IMR-90 (cell line): ENCODE results near the gene SMAD7. TPM values are rescaled to one million over a fixed set of nuclear protein-coding genes. Genes with fewer than 3 reads are reported as not detected.

Experiments used
- ATAC-seq: fragments of 200-7000 bp; cut with Tn5 transposase; 2 replicates; pipeline ENCODE4 v1.9.1; 2020; ENCODE audit warnings: low read depth, mild to moderate bottlenecking, moderate library complexity
- BruUV-seq: library from RNA; stranded (reverse); fragments of 400-500 nt; replicated peaks from 2 replicates; lab custom pipeline; 2021; lab: Mats Ljungman, UMichigan
- CTCF ChIA-PET: fragments of 300-600 bp; formaldehyde crosslinking; extraction: SDS; loops from one replicate; lab custom pipeline; 2021; ENCODE audit warnings: antibody characterized with exemption; lab: Yijun Ruan, JAX
- POLR2A ChIA-PET: fragments of 300-600 bp; sonication (Branson Sonifier 250); formaldehyde crosslinking; loops from one replicate; lab custom pipeline; 2022; ENCODE audit warnings: antibody characterized with exemption; ENCODE audit not compliant: unreplicated experiment; lab: Charles Lee
- DNase-seq: peaks from one replicate; pipeline ENCODE4 v3.0.0; 2013
- H2AFZ ChIP-seq: replicated peaks from 2 replicates; pipeline ENCODE3; 2013; ENCODE audit warnings: low read length, mild to moderate bottlenecking; ENCODE audit not compliant: poor library complexity
- H2AK5ac ChIP-seq: 2 replicates; pipeline ENCODE4 v1.6.1; 2013; ENCODE audit warnings: low read depth, low read length, inconsistent platforms
- H2AK9ac ChIP-seq: replicated peaks from 2 replicates; pipeline ENCODE3; 2013; ENCODE audit warnings: mild to moderate bottlenecking, low read depth, low read length, moderate library complexity; ENCODE audit not compliant: poor library complexity
- H2BK120ac ChIP-seq: 2 replicates; pipeline ENCODE4 v1.6.1; 2013; ENCODE audit warnings: low read depth, low read length, inconsistent platforms
- H2BK15ac ChIP-seq: 3 replicates; pipeline ENCODE4 v1.6.1; 2013; ENCODE audit warnings: low read depth, low read length, inconsistent platforms
- H2BK20ac ChIP-seq: 2 replicates; pipeline ENCODE4 v1.6.1; 2013; ENCODE audit warnings: low read depth, mild to moderate bottlenecking, inconsistent platforms, low read length, moderate library complexity
- H2BK5ac ChIP-seq: 2 replicates; pipeline ENCODE4 v1.6.1; 2013; ENCODE audit warnings: mild to moderate bottlenecking, low read depth, low read length, inconsistent platforms; ENCODE audit not compliant: poor library complexity, severe bottlenecking
- H3K14ac ChIP-seq: replicated peaks from 2 replicates; pipeline ENCODE4 v1.6.1; 2013; ENCODE audit warnings: low read depth, low read length, inconsistent platforms
- H3K18ac ChIP-seq: 2 replicates; pipeline ENCODE4 v1.6.1; 2013; ENCODE audit warnings: low read depth, low read length, control low read depth
- H3K23ac ChIP-seq: 2 replicates; pipeline ENCODE4 v1.6.1; 2013; ENCODE audit warnings: low read depth, low read length, inconsistent platforms
- H3K27ac ChIP-seq: 2 replicates; pipeline ENCODE4 v1.5.1; 2013; ENCODE audit warnings: mild to moderate bottlenecking, control low read depth, low read length; ENCODE audit not compliant: insufficient read depth
- H3K27me3 ChIP-seq: 2 replicates; pipeline ENCODE4 v1.6.1; 2013; ENCODE audit warnings: low read length; ENCODE audit not compliant: control insufficient read depth, insufficient read depth
- H3K36me3 ChIP-seq: 2 replicates; pipeline ENCODE4 v1.6.1; 2013; ENCODE audit warnings: low read length, mixed read lengths; ENCODE audit not compliant: control insufficient read depth, insufficient read depth
- H3K4ac ChIP-seq: 2 replicates; pipeline ENCODE4 v1.6.1; 2013; ENCODE audit warnings: low read depth, low read length, inconsistent platforms
- H3K4me1 ChIP-seq: 2 replicates; pipeline ENCODE4 v1.6.1; 2013; ENCODE audit warnings: low read length, mixed read lengths; ENCODE audit not compliant: control insufficient read depth, insufficient read depth
- H3K4me2 ChIP-seq: 2 replicates; pipeline ENCODE4 v1.6.1; 2013; ENCODE audit warnings: low read depth, mild to moderate bottlenecking, control low read depth, low read length, moderate library complexity
- H3K4me3 ChIP-seq: 2 replicates; pipeline ENCODE4 v1.5.1; 2013; ENCODE audit warnings: low read depth, mild to moderate bottlenecking, control low read depth, low read length, moderate library complexity; ENCODE audit not compliant: insufficient read depth
- H3K56ac ChIP-seq: 2 replicates; pipeline ENCODE4 v1.6.1; 2013; ENCODE audit warnings: low read length, inconsistent platforms; ENCODE audit not compliant: insufficient read depth; ENCODE audit errors: extremely low read depth
- H3K79me1 ChIP-seq, 2 experiments: 2 replicates each; pipeline ENCODE4 v1.6.1; 2013; ENCODE audit warnings: low read length in 2 of 2, inconsistent platforms in 1 of 2, low read depth in 1 of 2
- H3K9ac ChIP-seq: 2 replicates; pipeline ENCODE4 v1.6.1; 2013; ENCODE audit warnings: low read depth, low read length, control low read depth
- H3K9me1 ChIP-seq: 2 replicates; pipeline ENCODE4 v1.6.1; 2013; ENCODE audit warnings: low read length, inconsistent platforms; ENCODE audit not compliant: insufficient read depth
- H3K9me3 ChIP-seq: 2 replicates; pipeline ENCODE4 v1.6.1; 2013; ENCODE audit warnings: low read length; ENCODE audit not compliant: control insufficient read depth, insufficient read depth
- H4K20me1 ChIP-seq: 2 replicates; pipeline ENCODE4 v1.6.1; 2013; ENCODE audit warnings: low read length, inconsistent platforms; ENCODE audit not compliant: insufficient read depth
- H4K5ac ChIP-seq: 2 replicates; pipeline ENCODE4 v1.6.1; 2013; ENCODE audit warnings: mild to moderate bottlenecking, low read depth, low read length, control low read depth
- H4K8ac ChIP-seq, 2 experiments: 2 replicates each; pipeline ENCODE4 v1.6.1; 2013; ENCODE audit warnings: low read depth in 2 of 2, low read length in 2 of 2, control low read depth in 1 of 2, inconsistent platforms in 1 of 2
- H4K91ac ChIP-seq: 2 replicates; pipeline ENCODE4 v1.6.1; 2013; ENCODE audit warnings: low read depth, low read length, inconsistent platforms; ENCODE audit not compliant: insufficient read depth
- FOS ChIP-seq: fragments of 150-350 bp; IDR thresholded peaks from 2 replicates; pipeline ENCODE4 v1.6.1; 2016; ENCODE audit warnings: low read depth, low read length
- MAFK ChIP-seq: IDR thresholded peaks from 2 replicates; pipeline ENCODE4 v1.6.1; 2012; ENCODE audit warnings: low read depth, low read length, improper control_type of control experiment
- MAZ ChIP-seq: IDR thresholded peaks from 2 replicates; pipeline ENCODE4 v1.6.1; 2012; ENCODE audit warnings: low read depth, mild to moderate bottlenecking, low read length, improper control_type of control experiment, moderate library complexity, borderline replicate concordance
- MXI1 ChIP-seq: IDR thresholded peaks from 2 replicates; pipeline ENCODE4 v1.6.1; 2012; ENCODE audit warnings: low read depth, mild to moderate bottlenecking, low read length, moderate library complexity, borderline replicate concordance
- POLR2A ChIP-seq: IDR thresholded peaks from 2 replicates; pipeline ENCODE4 v1.6.1; 2012; ENCODE audit warnings: mild to moderate bottlenecking, low read depth, low read length
- SMC3 ChIP-seq: fragments of 150-350 bp; IDR thresholded peaks from 2 replicates; pipeline ENCODE4 v1.6.1; 2016; ENCODE audit warnings: low read depth, mild to moderate bottlenecking, antibody characterized with exemption, low read length, moderate library complexity
- USF2 ChIP-seq: fragments of 150-350 bp; IDR thresholded peaks from 2 replicates; pipeline ENCODE4 v1.6.1; 2017; ENCODE audit warnings: mild to moderate bottlenecking, antibody characterized with exemption, low read length, low read depth
- WGBS, 2 experiments: methylation state at CpG; one replicate each; pipeline versions ENCODE4 v1.1.5 to v1.1.7; 2013; ENCODE audit warnings: missing lambda C conversion rate in 2 of 2; ENCODE audit not compliant: insufficient read length in 1 of 2; ENCODE audit errors: extremely low coverage in 2 of 2; 5-methylcytosine and 5-hydroxymethylcytosine counted together
- dilution Hi-C: fragments of 300-500 bp; cut with HindIII; formaldehyde crosslinking; loops from one replicate; pipeline ENCODE4 v1.14.3; 2018; ENCODE audit warnings: low sequenced_read_pairs; ENCODE audit not compliant: unreplicated experiment
- in situ Hi-C: fragments of 300-500 bp; cut with MboI; formaldehyde crosslinking; loops from 3 replicates; pipeline ENCODE4 v1.14.3; 2019; ENCODE audit warnings: low sequenced_read_pairs, inconsistent platforms, mixed read lengths
- intact Hi-C: fragments of 100-400 bp; cut with micrococcal nuclease; formaldehyde crosslinking; loops from 2 replicates; pipeline ENCODE4 v1.10.0; 2022
- polyA plus RNA-seq, 3 experiments: library from polyadenylated mRNA; depleted of rRNA; stranded (reverse); fragments of >200 nt; gene quantifications; 2 replicates each; pipeline ENCODE4 v1.2.3, GENCODE V29; 2012; ENCODE audit warnings: low replicate concordance in 1 of 3
- total RNA-seq: library from RNA; depleted of rRNA; stranded (reverse); fragments of >200 nt; gene quantifications from 2 replicates; pipeline ENCODE4 v1.2.3, GENCODE V29; 2012
- TF ChIP-seq, protein P1 (sequence below): fragments of 150-350 bp; IDR thresholded peaks from 2 replicates; pipeline ENCODE4 v1.6.1; 2016; ENCODE audit warnings: low read depth, mild to moderate bottlenecking, low read length, moderate library complexity, borderline replicate concordance

SMAD7 gene
- total and polyA plus RNA-seq, 2 of the 4 experiments (the other 2 are of a cell fraction) = 15.8 to 17.6 TPM

- Histone ChIP-seq H3K14ac (no peak overlapping the region), H4K8ac (no peak overlapping the region), H3K18ac (no peak overlapping the region), H2BK120ac (no peak overlapping the region), H3K23ac (no peak overlapping the region), H3K4ac (no peak overlapping the region), H3K27me3 (no peaks in the 10 kb centered on the region), H3K36me3 (no peaks in the 10 kb centered on the region), H3K56ac (no peak overlapping the region), H2AK9ac (no peak overlapping the region), H2AK5ac (peak overlapping the region; percentile 72; the same call in 1 of the 2 replicates), H4K91ac (no peak overlapping the region), H2AFZ (no peak overlapping the region), H4K5ac (no peak overlapping the region), H2BK20ac (no peak overlapping the region), H3K4me3 (no peak overlapping the region), H3K79me1 (peaks cover 8 to 17% of the 10 kb centered on the region in 2 experiments; a peak in 3 of 4 replicates), H2BK15ac (no peak overlapping the region), H3K4me1 (peaks cover 26% of the 10 kb centered on the region), H2BK5ac (no peak overlapping the region), H3K9ac (no peak overlapping the region), H3K9me3 (peaks cover 3% of the 10 kb centered on the region), H3K27ac (no peak overlapping the region), H3K9me1 (peaks cover 26% of the 10 kb centered on the region), H3K4me2 (no peak overlapping the region), H4K20me1 (no peaks in the 10 kb centered on the region)
- POLR2A ChIA-PET = no interaction called here
- dilution Hi-C loops = no loop called here
- in situ Hi-C loops = no loop called here
- no CpG with 5 or more reads among the region's 4 CpGs for WGBS, 2 experiments
- BruUV-seq = no TSS peak
- intact Hi-C loops = no loop called here
- TF ChIP-seq MXI1 = no peak
- TF ChIP-seq FOS = no peak
- no peak for TF ChIP-seq MAZ
- TF ChIP-seq POLR2A = no peak
- TF ChIP-seq SMC3 = no peak
- no peak for TF ChIP-seq MAFK
- no peak for TF ChIP-seq USF2
- TF ChIP-seq, protein P1, sequence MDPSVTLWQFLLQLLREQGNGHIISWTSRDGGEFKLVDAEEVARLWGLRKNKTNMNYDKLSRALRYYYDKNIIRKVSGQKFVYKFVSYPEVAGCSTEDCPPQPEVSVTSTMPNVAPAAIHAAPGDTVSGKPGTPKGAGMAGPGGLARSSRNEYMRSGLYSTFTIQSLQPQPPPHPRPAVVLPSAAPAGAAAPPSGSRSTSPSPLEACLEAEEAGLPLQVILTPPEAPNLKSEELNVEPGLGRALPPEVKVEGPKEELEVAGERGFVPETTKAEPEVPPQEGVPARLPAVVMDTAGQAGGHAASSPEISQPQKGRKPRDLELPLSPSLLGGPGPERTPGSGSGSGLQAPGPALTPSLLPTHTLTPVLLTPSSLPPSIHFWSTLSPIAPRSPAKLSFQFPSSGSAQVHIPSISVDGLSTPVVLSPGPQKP = no peak
- no peak for DNase-seq
- ATAC-seq = no peak
- CTCF ChIA-PET = no interaction called here
Measured at GRCh38 chr18:48899558-48900174, 51.1 kb downstream of the SMAD7 start.
